Stimulated activated CD4-positive, alpha-beta T cell treated with anti-CD3 and anti-CD28 coated beads, Interleukin-4, amount 100 ng/mL, for 4 hours (primary cell): Measurements from ENCODE around the gene CLSTN1.
A peak's percentile ranks its signal among the peaks of the same experiment; 100 is the strongest.

Source experiments
- DNase-seq, 2 experiments: peaks; one replicate each; pipeline ENCODE4 v3.0.0-alpha.2; 2020

The CLSTN1 gene

DNA sequence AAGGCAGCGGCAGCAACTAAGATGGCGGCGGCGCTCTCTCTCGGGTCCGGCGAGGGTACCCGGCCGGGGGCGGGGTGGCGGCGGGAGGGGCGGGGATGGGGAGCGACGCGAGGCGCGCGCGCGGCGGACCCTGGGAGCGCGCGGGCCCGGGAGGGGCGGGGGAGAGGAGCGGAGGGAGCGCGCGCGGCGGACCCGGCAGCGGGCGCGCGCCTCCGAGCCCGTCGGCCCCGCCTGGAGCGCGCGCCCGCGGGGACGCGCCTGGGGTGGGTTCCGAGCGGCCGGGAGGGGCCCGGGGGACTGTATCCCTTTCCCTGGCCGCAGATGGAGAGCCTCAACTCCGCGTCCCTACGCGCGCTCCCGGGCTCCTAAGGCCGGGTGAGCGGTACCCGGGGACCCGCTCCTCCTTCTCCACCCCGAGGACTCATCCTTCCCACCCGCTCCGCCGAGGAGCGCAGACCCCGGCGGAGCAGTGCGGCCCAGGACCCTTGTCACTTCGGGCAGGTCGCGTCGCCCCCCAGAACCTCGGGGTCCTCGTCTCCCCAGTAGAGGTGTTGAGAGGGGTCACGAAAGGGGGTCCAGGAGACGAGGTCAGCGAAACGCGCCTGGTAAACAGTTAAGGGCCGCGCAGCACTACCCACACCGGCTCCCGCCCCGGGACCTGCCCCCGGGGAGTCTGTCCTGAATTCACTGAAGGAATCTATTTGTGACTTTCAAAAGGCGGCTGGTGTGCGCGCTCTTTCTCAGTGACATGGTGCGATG, at the start of gene CLSTN1:
TSS of gene CLSTN1 (minus strand) at position 23 of the 759 bp plus-strand sequence. CDS start 232 bp downstream, outside the sequence.
- peak; percentile 86 to 90 for DNase-seq

DNA sequence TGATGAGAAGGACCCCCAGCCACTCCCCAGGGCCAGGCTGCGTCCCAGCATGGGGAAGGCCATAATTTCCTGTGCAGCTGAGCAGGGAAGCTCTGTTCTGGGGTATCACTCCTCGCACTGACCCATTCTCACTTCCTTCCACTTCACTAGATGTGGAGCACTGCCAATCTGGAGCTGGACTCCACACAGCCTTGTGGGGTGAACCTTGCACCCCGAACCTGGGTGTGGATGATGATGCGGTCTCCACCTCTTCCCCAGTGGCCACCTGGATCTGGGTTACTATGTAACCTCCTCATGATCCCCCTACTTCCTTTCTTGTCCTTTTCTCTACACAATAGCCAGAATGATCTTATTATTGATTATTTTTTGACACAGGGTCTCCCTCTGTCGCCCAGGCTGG, 49.6 kb upstream of the CLSTN1 start:
- no peak for DNase-seq

DNA sequence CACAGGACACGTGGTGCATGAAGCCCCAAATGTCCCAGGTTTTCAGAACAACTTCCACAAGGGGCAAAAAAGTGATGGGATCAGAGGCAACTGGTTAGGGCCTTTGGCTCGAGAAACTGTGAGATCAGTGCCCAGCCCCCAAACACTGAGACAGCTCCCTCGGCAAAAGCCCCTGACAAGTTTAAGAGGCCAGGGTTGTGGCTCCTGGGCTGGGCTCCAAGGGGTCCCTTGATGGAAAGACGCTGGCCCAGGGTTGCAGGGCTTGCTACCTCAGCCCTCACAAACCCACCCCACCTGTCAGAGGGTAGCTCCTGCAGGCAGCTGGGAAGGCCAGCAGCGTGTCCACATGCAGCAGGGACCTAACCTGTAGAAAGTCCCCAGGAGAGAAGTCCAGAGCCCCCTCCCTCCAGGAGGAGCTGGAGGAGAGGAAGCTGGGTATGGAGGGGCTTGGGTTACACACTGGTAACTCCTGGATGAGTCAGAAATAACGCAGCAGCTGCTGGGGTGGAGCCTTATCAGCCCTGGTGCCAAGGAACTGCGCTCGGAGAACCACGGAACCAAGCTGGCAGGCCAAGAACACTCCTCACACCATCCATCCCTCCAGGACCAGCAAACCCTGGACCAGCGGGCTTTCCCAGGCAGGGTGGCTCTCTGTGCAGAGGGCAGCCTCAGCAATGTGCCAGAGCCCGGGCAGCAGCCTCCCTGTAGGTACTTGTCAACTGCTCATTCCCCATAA, 48.8 kb upstream of the CLSTN1 start:
- DNase-seq: no peak

DNA sequence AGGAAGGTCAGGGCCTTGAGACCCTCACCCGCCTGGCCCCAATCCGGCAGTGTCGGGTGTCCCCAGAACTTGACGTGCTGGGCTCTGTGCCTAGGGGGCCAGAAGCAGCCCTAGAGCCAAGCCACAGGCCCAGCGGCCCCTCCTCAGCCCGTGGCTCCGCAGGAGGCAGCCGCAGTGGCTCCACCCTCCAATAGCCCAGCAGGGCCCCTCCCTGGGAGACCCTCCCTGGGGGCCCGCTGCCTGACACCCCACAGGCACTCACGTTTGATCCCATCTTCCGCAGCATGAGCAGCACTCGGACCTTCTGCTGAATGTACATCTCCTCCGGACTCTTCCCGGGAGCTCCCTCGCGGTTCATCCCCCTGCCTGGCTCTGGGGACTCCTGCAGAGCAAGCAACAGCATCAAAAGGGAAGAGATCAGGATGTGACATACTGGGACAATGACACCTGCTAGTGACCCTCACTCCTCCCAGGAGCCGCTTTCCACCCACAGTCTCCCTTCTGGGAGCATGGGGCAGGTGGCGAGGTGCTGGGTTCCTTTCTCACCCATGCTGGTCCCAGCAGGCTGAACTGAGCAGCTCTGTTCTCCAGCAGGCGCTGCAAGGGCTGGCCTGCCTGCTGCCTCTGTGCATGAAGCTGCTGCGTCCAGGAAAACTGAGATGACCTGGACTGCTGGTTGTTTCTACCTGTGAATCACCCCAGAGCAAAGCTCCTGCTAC, 48.1 kb upstream of the CLSTN1 start:
- no peak for DNase-seq

DNA sequence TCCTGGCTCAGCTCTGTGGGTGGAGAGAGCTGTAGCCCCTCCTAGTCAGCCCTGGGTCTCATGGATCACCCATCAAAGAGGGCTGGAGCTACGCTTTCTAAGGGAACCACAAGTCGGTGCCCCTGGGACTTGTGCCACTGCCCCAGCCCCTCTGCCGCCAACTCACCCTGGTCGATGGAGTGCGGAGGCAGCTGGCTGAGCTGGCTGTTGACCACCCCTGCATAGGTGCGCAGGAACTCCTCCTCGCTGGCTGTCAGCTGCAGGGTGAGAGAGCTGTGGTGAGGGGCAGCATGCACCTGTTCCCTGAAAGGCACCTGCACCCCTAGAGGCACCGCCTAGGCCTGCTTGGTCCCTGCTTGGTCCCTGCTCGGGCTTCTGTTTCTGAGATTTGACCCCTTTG, 47.3 kb upstream of the CLSTN1 start:
- no peak for DNase-seq

DNA sequence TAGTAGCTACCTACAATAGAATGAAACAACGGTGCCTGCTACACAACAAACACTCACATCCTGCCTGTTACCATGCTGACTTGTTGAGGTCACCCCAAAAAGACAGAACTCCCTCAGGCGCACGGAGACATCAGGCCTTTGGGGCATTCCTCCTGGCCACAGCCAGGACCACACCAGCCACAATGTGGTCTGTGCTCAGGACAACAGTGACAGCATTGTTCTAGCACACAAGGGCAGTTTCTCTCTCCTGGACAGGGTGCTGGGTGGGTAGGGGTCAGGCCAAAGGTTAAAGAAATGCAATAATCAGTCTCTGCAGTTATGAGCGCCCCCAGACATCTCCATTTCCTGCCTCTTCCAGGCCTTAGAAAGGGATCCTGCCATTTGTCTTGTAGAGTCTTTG, 46.8 kb upstream of the CLSTN1 start:
- DNase-seq: no peak

DNA sequence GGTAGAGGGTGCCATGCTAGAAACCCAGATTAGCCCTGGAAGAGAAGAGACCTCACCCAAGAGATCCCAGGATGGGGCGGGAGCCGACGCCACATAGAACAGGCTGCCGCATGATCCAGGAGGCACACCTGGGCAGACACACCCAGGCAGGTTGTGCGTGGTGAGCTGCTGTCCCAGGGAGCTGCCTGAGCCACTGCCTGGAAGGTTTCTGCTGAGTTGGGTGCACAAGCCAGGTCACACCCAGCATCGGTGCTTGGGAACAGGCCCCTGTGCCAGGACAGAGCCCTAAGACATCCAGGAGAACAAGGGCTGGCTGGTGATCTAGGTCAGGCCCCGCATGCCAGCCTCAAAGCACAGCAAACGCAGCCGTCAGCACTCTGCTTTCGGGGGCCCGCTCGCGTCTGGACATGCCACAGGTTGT, 46.1 kb upstream of the CLSTN1 start:
- no peak for DNase-seq

DNA sequence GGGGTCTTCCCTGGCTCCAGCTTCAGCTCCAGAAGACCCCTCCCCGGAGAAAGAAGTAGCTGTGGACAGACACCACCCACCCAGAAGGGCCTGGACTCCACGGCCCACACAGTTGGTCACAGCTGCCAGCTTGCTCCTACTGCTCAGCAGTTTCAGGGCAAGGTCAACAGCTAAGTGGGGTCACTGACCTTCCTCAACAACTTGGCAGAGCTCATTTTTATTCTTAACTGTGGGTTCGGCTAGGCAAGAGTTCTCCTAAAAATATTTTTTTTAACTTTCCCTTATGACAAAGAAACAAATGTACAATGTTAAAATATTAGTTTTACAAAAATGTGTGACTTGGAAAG, 44.5 kb upstream of the CLSTN1 start:
- DNase-seq: no peak

DNA sequence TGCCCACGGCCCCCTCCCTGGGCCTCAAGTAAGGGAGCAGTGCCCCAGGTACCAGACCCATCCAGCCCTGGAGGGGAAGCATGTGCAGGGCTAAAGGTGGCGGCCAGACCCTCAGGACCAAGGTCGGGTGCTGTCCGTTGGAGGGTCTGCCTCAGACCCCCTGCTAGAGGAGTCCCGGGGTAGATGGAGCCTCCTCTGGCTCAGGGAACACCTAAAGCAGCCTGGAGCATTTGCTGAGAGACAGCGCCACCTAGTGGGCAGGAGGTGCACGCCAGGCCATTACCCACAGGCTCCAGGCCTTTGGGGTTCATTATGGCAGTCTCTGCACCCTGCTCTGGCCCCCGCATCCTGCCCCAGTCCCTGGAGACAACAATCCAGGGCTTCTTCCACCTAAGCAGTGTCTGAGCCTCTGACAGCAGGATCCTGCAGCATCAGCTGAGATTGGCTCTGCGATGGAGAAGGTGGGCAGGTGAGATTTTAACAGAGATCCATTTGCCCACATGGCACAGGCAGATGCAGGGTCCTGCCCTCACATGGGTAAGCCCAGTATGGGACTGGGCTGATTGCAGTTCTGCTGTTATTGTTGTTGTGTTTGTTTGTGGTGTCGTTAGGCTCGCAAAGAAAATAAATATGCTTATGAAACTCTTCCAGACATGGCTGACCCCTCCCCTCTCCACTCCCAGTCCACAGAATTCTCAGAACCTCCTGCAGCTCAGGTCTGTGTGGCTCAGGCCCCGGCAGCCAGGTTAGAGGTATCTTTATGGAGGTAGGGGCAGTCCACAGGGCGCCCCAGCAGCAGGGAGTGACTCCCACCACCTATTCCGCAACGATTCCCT, 43.9 kb upstream of the CLSTN1 start:
- peak; percentile 77 to 88 for DNase-seq

DNA sequence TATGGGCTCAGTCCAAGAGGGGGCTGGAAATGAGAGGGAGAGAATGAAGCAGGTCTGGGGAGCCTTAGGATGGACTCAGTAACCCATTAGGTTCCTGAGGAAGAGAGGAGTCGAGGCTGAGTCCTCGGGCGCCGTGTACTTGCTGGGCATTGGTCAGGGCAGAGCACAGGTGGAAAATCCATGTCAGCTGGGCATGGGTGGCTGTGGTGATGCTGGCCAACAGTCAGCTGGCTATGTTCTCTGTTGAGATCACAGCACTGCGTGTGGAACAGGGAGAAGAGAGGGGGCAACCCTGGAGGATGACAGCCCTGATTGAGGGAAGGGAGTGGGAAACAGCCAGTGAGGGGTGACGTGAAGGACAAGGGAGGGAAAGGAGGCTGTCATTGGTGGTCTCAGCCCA, 43.1 kb upstream of the CLSTN1 start:
- DNase-seq: no peak

DNA sequence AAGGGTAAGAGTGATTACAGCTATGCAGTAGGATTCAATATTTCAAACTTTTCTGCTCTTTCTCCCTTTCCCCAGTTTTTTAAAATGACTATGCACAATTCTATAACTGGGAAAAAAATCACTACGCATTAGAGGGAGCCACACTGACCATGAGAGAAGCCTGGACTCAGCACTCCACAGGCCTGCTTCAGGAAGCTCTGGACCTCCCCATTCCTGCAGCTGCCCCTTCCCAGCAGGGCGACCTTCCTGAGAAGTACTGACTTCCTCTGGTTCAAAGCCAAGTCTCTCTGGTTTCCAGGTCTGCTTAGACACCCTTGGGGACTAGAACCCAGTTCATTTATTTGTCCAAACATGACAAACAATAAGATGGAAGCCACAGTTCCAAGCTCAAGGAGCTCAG, 42.0 kb upstream of the CLSTN1 start:
- no peak for DNase-seq

DNA sequence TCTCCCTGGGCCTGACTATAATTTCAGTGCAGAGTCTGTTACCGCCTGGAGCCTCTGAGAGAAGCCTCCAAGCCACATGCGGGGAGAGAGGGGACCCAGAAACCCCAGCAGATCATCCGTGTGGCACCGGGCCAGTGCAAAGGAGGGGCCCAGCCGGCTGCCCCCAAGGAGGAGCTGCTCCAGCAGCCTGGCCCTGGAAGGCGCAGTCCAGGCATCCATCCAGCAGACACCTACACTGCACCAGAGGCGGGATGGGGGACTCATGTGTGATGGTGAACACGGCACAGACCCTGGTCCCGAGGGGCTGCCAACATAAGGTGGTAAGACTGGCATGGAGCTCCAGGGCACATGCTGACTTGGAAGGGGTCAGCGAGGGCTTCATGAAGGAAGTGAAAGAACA, 39.6 kb upstream of the CLSTN1 start:
- DNase-seq: no peak

DNA sequence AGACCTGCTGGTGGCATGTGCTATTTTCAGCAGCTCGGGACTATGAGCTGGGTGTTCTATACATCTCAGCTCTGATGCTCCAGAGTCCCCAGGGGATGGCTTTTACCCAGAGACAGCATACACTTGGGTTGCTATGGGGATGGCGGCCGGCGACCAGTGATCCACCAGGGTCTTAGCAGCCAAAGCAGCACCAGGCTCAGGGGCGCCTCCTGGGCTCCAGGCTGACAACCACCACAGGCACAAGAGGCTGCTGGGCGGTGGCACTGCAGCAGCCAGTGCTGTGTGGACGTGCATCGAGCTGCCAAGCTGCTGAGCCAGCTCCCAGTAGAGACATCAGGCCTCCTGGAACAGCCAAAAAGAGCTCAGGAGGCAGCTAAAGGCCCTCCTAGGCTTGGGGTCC, 37.6 kb upstream of the CLSTN1 start:
- DNase-seq: no peak

DNA sequence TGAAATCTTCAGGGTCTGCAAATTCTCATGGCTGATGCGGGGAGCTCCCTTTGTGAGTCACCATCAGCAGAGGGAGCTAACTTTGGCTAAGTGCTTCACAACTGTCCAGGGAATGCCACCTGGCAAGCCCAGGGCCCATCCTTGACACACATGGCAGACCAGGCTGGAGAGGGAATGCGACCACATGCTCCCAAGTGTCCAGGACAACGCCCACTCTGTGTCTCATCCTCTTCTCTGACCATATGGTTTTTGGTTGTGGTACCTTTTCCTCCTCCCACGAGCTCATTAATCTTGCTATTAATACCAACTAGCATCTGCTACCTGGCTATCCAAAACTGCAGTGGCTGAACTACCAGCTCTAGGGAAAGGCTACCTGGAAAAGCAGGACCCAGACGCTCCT, 37.1 kb upstream of the CLSTN1 start:
- no peak for DNase-seq

DNA sequence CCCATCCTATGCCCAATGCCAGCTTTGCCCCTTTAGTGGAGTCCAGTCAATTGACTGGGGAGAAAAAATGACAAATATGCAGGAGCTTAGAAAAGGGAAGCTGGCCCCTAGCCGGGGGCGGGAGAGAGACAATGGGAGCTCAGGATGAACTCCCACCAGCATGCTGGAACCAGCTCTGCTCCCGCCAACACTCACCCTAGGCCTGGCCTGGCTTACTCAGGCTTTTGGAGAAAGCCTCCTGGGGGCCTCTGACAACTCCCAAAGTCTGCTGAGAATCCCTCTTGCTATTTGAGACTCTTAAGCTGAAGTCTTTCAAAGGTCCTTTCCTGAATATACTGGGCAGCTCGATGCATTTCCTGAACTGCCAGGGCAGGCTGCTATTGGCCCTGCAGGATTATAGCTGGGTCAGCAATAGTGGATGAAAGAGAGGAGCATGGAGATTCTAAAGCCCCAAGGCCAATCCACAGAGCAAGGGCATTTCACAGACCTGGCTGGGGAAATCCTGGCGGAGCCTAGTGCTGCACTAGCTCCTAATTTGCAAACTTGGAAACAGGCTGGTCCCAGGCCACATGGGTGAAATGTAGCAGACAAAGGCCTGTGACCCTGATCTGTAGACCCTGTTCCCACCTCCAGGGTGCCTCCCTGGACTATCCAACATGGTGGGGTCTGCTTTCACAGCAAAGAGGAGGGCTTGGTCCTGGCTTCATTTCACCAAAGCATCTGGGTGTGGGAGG, 35.7 kb upstream of the CLSTN1 start:
- DNase-seq: no peak

DNA sequence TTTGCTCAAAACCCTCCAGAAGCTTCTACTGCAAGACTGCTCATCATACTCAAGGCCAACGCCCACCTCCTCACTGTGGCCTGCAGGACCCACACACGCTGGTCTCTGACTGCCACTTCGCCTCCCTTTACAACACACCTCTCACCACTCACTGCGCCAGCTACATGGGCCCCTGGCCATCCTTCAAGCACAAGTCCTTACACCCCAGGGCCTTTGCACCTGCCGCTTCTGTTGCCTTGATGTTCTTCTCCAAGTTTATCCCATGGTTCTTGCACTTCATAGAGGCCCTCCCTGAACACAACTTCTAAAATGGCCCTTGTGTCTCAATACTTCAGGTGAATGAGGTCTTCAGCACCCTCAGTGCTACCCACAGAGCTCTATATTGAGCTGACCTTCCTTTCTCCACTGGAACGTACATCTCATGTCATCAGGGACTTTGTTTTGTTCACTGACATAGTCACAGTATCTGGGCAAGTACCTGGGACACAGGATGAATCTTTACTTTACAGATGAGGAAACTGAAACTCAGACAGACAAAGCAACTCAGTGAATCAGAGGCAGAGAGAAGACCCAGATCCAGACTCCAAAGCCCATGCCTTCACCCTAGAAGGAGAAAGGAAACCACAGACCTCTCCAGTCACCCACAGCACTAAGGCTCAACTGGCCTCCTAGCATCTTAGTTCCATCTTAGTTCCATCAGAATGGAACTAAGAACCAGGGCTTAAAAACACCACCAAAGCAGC, 34.7 kb upstream of the CLSTN1 start:
- no peak for DNase-seq

DNA sequence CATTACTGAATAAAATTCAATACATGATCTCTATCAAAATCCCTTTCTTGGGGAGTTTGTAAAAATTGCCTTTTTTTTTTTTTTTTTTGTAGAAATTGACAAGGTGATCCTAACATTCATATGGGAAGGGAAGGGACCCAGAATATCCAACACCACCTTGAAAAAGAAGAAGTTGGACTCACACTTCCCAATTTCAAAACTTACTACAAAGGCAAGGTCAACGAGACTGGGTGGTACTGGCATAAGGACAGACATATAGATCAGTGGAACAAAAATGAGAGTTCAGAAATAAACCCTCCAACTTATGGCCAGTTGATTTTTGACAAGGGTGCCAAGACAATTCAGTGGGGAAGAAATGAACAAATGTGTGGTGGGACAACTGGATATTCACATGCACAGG, 31.4 kb upstream of the CLSTN1 start:
- DNase-seq: no peak

DNA sequence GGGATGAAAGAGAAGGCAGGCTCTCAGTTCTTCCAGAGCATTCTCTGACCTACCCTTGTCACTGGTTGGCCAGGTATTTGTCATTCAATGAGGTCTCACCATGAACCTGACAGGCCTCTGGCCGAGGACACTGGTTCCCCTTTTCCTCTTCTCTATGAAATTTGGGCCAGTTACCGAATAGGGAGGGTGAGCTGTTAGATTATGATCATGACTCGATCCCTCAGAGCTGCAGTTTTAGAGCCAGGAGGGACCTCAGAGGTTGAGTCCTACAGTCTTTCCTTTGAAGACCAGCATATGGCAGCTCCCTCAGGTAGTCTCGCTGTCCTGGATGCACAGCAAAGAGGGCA, 29.5 kb upstream of the CLSTN1 start:
- no peak for DNase-seq

DNA sequence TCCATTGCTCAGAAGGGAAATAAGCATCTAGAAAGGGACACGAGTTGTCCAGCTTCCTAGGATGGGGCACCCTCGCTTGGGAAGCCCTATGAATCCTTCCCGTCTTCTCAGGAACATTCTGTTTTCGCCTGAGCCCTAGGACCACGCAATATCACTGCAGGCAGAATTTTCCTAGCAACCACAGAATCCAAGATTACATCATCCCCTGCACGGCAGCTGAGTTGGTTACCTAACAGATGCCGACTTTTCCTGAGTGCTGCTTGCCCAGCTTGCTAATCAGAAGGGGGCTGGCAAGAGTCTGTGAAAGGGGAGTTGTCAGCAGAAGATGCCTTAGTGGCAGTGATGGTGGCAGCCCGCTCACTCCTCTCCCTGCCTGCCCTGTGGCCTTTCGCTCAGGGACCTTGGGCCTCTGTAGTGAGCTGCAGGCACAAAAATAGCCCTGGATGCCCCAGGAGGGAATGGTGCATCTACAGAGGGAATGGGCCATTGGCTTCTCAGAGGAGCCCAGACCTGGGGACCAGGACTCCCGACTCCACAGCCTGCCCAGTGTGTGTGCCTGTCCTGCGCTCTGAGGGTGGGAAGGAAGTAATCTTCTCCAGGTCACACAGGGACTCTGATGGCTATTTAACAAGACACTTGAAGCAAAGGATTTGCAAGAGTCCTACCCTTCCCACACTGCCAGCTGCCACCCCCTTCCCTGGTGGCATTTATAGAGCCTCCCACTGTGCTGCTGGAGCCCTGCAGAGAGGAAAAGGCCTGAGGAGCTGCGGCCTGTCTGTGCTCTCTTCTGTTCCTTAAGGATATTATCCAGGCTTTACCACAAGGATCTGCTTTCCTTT, 28.9 kb upstream of the CLSTN1 start:
- DNase-seq: no peak

DNA sequence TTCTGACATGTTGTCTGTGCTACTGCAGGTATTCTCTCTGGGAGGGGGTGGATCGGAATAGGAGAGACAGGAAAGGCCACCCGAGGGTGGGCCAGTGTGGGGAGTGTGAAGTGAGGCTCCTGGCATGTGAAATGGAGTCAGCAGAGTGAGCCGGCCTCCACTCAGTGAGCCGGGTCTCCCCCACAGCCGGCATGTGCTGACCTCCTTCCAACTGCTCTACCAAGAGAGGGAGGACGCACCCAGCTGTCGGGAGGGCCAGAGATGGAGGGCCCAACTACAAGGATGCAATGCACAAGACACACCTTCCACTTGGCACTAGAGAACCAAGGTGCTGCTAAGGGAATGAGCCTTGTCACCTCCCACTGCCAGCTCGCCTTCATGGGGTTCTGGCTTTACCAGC, 28.2 kb upstream of the CLSTN1 start:
- no peak for DNase-seq
